ENCODE data around the gene DEFB110.

DNA sequence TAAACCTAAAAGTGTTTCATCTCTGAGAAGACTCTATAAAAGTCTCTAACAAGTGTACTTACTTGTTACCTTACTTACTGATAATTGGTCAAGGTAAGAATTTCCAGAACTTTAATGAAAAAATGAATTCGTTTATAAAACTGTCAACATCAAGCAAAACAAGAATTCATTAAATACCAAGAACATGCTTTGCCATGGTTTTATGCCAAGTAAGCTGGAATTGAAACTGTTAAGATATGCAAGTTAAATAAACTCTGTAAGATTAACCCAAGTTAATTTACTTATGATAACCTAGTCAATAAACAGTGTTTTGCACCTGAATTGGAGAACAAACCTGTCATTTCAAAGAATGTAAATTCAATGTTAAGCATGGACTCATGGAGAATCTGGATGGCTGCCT lies 35.2 kb downstream of the DEFB110 start:
- TF ChIP-seq EZH2phosphoT487 (IDR thresholded peaks at IDR 0.05; ENCODE audit: insufficient read depth, low read depth) (no peak), EZH2 (IDR thresholded peaks at IDR 0.05; ENCODE audit: insufficient read depth, poor library complexity, severe bottlenecking) (no peak)

Measured in GM23248 (cell line).